ENCODE results near the gene C2orf92.
"Not testable (repeated sequence)": the region's sequence is repeated elsewhere in the genome, so short reads cannot be mapped to it uniquely, and the experiment has no call there.

C2orf92 gene

GRCh38 chr2:97670471-97670870 lies 958 bp downstream of the C2orf92 start:
- no peak overlapping the region for H3K4me3 ChIP-seq (ENCODE audit: low read depth, low read length)
- TF ChIP-seq CTCF (IDR thresholded peaks at IDR 0.05; ENCODE audit: insufficient read depth, low read length, missing control alignments): no peak
- CTCF ChIA-PET: interaction anchor here (1.2 to 1.6 kb wide), 2 partner anchors 29 to 80 kb away, joined by 5 to 8 read pairs; no protein-coding TSS in a partner anchor
- DNase-seq (ENCODE audit: low read depth, low spot score): no peak
- POLR2A ChIA-PET: no interaction called here

- H3K4me3 ChIP-seq (ENCODE audit: low read depth, low read length): no peak overlapping the region
- ChIA-PET CTCF (no interaction called here), POLR2A (no interaction called here)
- DNase-seq (ENCODE audit: low read depth, low spot score): no peak
- TF ChIP-seq CTCF (IDR thresholded peaks at IDR 0.05; ENCODE audit: insufficient read depth, low read length, missing control alignments): no peak
Measured at GRCh38 chr2:97671526-97671925, 2.0 kb downstream of the C2orf92 start.

DNA sequence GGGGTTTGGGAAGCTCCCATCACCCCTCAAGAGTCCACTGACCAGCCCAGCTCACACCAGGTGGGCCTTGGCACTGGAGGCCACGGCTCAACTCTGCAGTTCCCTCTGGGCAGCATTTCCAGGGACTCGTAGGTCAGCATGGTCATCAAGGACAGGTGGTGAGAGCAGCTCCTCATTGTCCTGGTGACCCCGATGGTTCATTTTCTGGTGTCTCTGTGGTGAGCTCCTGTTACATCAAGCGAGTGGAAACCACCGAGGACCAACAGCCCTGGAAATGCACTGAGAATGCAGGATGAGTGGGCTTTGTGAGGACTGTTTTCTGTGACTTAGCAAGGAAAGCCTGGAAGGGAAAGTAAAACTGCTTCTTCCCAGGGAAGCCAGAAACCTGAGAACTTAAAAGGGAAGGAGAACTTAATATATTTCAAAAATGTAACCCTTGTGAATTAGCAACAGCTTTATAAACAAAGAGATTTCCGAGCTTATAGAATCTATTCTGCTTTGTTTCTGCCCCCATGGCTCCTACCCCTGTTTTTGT lies 3.2 kb downstream of the C2orf92 start:
- H3K4me3 ChIP-seq (ENCODE audit: low read depth, low read length); DNase-seq (ENCODE audit: low read depth, low spot score): not testable (repeated sequence)
- POLR2A ChIA-PET: interaction anchor here (1.2 kb wide), 1 partner anchor 8 kb away, joined by 3 read pairs; no protein-coding TSS in a partner anchor
- CTCF ChIA-PET: interaction anchor here (0.8 to 1.7 kb wide), 7 partner anchors 8 to 82 kb away, joined by 3 to 10 read pairs (median 6); partner anchors contain the start of gene ACTR1B

- no peak for DNase-seq (ENCODE audit: low read depth, low spot score)
- ChIA-PET POLR2A (interaction anchor here (1.2 kb wide), 1 partner anchor 9 kb away, joined by 3 read pairs; no protein-coding TSS in a partner anchor), CTCF (interaction anchor here (0.8 to 1.7 kb wide), 7 partner anchors 8 to 83 kb away, joined by 3 to 10 read pairs (median 6); partner anchors contain the start of gene ACTR1B)
- no peak for TF ChIP-seq CTCF (IDR thresholded peaks at IDR 0.05; ENCODE audit: insufficient read depth, low read length, missing control alignments)
- no peak overlapping the region for H3K4me3 ChIP-seq (ENCODE audit: low read depth, low read length)
Measured at GRCh38 chr2:97673182-97673914, 3.8 kb downstream of the C2orf92 start.

DNA sequence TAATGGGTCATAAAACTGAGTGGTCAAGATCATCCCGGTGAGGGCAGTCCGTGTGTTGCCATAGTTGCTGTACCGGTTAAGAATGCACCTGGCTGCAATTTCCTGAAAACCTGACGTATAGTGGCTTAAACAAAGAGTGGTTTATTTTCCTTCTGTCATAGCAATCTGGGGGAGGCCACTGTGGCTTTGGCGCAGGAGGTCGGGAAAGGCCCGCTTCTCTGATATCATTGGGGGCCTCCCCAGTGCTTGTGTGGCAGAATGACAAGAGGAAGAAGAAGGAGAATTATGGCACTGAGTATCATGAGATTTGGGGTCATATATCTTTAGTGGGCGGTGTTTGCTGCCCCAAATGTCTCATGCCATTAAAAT lies 4.4 kb downstream of the C2orf92 start:
- no peak for DNase-seq (ENCODE audit: low read depth, low spot score)
- TF ChIP-seq CTCF (IDR thresholded peaks at IDR 0.05; ENCODE audit: insufficient read depth, low read length, missing control alignments): no peak
- H3K4me3 ChIP-seq (ENCODE audit: low read depth, low read length): no peak overlapping the region
- ChIA-PET CTCF (interaction anchor here (1.6 kb wide), 1 partner anchor 24 kb away, joined by 6 read pairs; no protein-coding TSS in a partner anchor), POLR2A (no interaction called here)

DNA sequence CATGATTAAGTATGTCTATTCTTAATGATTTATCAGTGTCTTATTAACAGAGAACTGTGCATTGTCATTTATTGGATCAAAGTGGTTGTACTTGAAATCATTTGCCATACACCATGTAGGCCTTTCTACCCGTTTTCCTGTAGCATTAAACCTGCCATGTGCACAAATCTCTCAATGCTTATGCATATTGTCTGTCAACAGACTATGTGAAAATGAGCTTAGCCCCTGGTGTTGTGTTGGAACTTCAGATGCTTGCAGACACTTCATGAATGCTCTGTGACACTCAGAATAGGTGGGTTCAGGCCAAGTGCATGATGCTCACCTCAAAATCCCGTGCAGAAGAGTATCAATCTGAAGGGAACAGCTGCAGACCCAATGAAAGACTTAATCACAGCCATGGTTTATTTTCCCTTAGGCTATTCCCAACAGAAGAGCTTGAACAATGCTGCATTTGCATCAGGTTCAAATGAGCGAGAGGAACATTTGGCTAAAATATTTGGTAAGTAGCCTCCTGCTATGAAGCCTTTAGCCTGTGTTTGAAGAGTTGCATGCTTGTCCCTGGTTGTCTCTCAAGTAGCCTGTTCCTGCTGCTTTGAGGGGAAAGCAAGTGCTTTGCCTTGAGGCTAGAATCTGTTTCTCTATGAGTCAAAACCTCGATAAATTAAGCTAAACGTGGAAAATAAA lies 6.1 kb downstream of the C2orf92 start:
- DNase-seq (ENCODE audit: low read depth, low spot score): no peak
- no peak for TF ChIP-seq CTCF (IDR thresholded peaks at IDR 0.05; ENCODE audit: insufficient read depth, low read length, missing control alignments)
- CTCF ChIA-PET: interaction anchor here (1.6 to 6.3 kb wide), 3 partner anchors 12 to 22 kb away, joined by 4 to 59 read pairs (median 32); partner anchors contain the start of gene ACTR1B
- H3K4me3 ChIP-seq (ENCODE audit: low read depth, low read length): no peak overlapping the region
- POLR2A ChIA-PET: no interaction called here
